ENCODE data around the gene GYS2.

Gene GYS2

GRCh38 chr12:21521541-21521940 lies 83.1 kb downstream of the GYS2 start:
- ATAC-seq, result no peak
- Mint-ChIP-seq H3K36me3 (peaks cover 16% of the 10 kb centered on the region), H3K27me3 (no peaks in the 10 kb centered on the region), H3K9me3 (peaks cover 10% of the 10 kb centered on the region), H3K4me1 (no peaks in the 10 kb centered on the region), H3K27ac (no peak overlapping the region), H3K4me3 (no peak overlapping the region)

GRCh38 chr12:21518451-21518850 lies 86.2 kb downstream of the GYS2 start:
- Mint-ChIP-seq H3K36me3 (peaks cover 18% of the 10 kb centered on the region), H3K27me3 (no peaks in the 10 kb centered on the region), H3K4me1 (no peaks in the 10 kb centered on the region), H3K4me3 (no peak overlapping the region), H3K9me3 (no peaks in the 10 kb centered on the region), H3K27ac (no peak overlapping the region)
- ATAC-seq, result no peak

GRCh38 chr12:21516281-21516680 lies 88.4 kb downstream of the GYS2 start:
- no peaks in the 10 kb centered on the region for H3K9me3 Mint-ChIP-seq

GRCh38 chr12:21509768-21510167 lies 94.9 kb downstream of the GYS2 start:
- H3K4me1 Mint-ChIP-seq, result peaks cover 23% of the 10 kb centered on the region
- no peak for ATAC-seq
- peak overlapping the region; percentile 47 for H3K4me3 Mint-ChIP-seq
- no peaks in the 10 kb centered on the region for H3K9me3 Mint-ChIP-seq
- peaks cover 32% of the 10 kb centered on the region for H3K36me3 Mint-ChIP-seq
- H3K27ac Mint-ChIP-seq, result peak overlapping the region; percentile 80
- H3K27me3 Mint-ChIP-seq, result no peaks in the 10 kb centered on the region

More at GRCh38 chr12:21516281-21516680, 88.4 kb downstream of the GYS2 start:
- no peak overlapping the region for H3K4me3 Mint-ChIP-seq
- no peak overlapping the region for H3K27ac Mint-ChIP-seq
- no peaks in the 10 kb centered on the region for H3K27me3 Mint-ChIP-seq
- peaks cover 21% of the 10 kb centered on the region for H3K36me3 Mint-ChIP-seq
- no peak for ATAC-seq
- H3K4me1 Mint-ChIP-seq, result no peaks in the 10 kb centered on the region

- no peak overlapping the region for H3K27ac Mint-ChIP-seq
- H3K36me3 Mint-ChIP-seq, result peaks cover 28% of the 10 kb centered on the region
- H3K9me3 Mint-ChIP-seq, result no peaks in the 10 kb centered on the region
- H3K27me3 Mint-ChIP-seq, result no peaks in the 10 kb centered on the region
- no peak for ATAC-seq
- no peak overlapping the region for H3K4me3 Mint-ChIP-seq
- H3K4me1 Mint-ChIP-seq, result peaks cover 34% of the 10 kb centered on the region
Observed at GRCh38 chr12:21507849-21508248, 96.8 kb downstream of the GYS2 start.

GRCh38 chr12:21505888-21506287 lies 98.8 kb downstream of the GYS2 start:
- Mint-ChIP-seq H3K27me3 (no peaks in the 10 kb centered on the region), H3K4me1 (peaks cover 41% of the 10 kb centered on the region), H3K27ac (no peak overlapping the region), H3K9me3 (no peaks in the 10 kb centered on the region), H3K4me3 (no peak overlapping the region), H3K36me3 (peaks cover 28% of the 10 kb centered on the region)
- no peak for ATAC-seq

GRCh38 chr12:21502872-21503271 lies 101.8 kb downstream of the GYS2 start:
- no peak for ATAC-seq
- Mint-ChIP-seq H3K9me3 (no peaks in the 10 kb centered on the region), H3K27me3 (no peaks in the 10 kb centered on the region), H3K27ac (no peak overlapping the region), H3K4me1 (peaks cover 26% of the 10 kb centered on the region), H3K36me3 (peaks cover 22% of the 10 kb centered on the region), H3K4me3 (no peak overlapping the region)

- Mint-ChIP-seq H3K27ac (no peak overlapping the region), H3K27me3 (no peaks in the 10 kb centered on the region), H3K9me3 (no peaks in the 10 kb centered on the region), H3K4me3 (no peak overlapping the region), H3K36me3 (peaks cover 22% of the 10 kb centered on the region), H3K4me1 (peaks cover 25% of the 10 kb centered on the region)
- ATAC-seq, result no peak
Observed at GRCh38 chr12:21502164-21502496, 102.5 kb downstream of the GYS2 start.

GRCh38 chr12:21501258-21502163 lies 103.1 kb downstream of the GYS2 start, which contains the start of the genes GOLT1B and RECQL:
GOLT1B (plus strand) TSS chr12:21501789; CDS start chr12:21501924, 135 bp downstream.
RECQL (minus strand) TSS chr12:21501635; CDS start chr12:21499570, 2,065 bp downstream.
- no peak within 1 kb of the TSS for H3K27ac Mint-ChIP-seq
- H3K27me3 Mint-ChIP-seq, result no peaks in the 10 kb centered on the region
- peaks cover 24% of the 10 kb centered on the region for H3K36me3 Mint-ChIP-seq
- H3K4me1 Mint-ChIP-seq, result peaks cover 25% of the 10 kb centered on the region
- no peaks in the 10 kb centered on the region for H3K9me3 Mint-ChIP-seq
- no peak within 1 kb of the TSS for H3K4me3 Mint-ChIP-seq
- peak; percentile 100 for ATAC-seq

- Mint-ChIP-seq H3K4me3 (no peak overlapping the region), H3K4me1 (peaks cover 25% of the 10 kb centered on the region), H3K9me3 (no peaks in the 10 kb centered on the region), H3K27me3 (no peaks in the 10 kb centered on the region), H3K27ac (no peak overlapping the region), H3K36me3 (peaks cover 27% of the 10 kb centered on the region)
- ATAC-seq, result peak; percentile 1
Observed at GRCh38 chr12:21500786-21501257, 103.8 kb downstream of the GYS2 start.

- Mint-ChIP-seq H3K27ac (no peak overlapping the region), H3K27me3 (no peaks in the 10 kb centered on the region), H3K36me3 (peaks cover 37% of the 10 kb centered on the region), H3K4me1 (peaks cover 25% of the 10 kb centered on the region), H3K4me3 (no peak overlapping the region), H3K9me3 (no peaks in the 10 kb centered on the region)
- no peak for ATAC-seq
Observed at GRCh38 chr12:21499765-21500164, 104.9 kb downstream of the GYS2 start.
